SK-N-MC (cell line): ENCODE results near the gene HSPA4.

Experiments used
- EZH2 ChIP-seq: fragments of 200-600 bp; sonication (generic); IDR thresholded peaks from one replicate; pipeline ENCODE4 v1.6.1; 2017; ENCODE audit warnings: antibody characterized with exemption
- FOXP2 ChIP-seq: optimal IDR thresholded peaks from 2 replicates; pipeline ENCODE3; 2011; ENCODE audit warnings: mild to moderate bottlenecking, moderate library complexity; ENCODE audit not compliant: insufficient read depth; ENCODE audit errors: extremely low read length, control extremely low read depth
- POLR2AphosphoS5 ChIP-seq: IDR thresholded peaks from 2 replicates; pipeline ENCODE4 v1.6.1; 2012; ENCODE audit warnings: mild to moderate bottlenecking, low read depth, low read length, borderline replicate concordance

- no peak for TF ChIP-seq POLR2AphosphoS5
- no peak for TF ChIP-seq EZH2
- TF ChIP-seq FOXP2 = no peak
Measured at GRCh38 chr5:133109655-133110483, 58.1 kb downstream of the HSPA4 start.
